ENCODE measurements around the gene GDPD5.

DNA sequence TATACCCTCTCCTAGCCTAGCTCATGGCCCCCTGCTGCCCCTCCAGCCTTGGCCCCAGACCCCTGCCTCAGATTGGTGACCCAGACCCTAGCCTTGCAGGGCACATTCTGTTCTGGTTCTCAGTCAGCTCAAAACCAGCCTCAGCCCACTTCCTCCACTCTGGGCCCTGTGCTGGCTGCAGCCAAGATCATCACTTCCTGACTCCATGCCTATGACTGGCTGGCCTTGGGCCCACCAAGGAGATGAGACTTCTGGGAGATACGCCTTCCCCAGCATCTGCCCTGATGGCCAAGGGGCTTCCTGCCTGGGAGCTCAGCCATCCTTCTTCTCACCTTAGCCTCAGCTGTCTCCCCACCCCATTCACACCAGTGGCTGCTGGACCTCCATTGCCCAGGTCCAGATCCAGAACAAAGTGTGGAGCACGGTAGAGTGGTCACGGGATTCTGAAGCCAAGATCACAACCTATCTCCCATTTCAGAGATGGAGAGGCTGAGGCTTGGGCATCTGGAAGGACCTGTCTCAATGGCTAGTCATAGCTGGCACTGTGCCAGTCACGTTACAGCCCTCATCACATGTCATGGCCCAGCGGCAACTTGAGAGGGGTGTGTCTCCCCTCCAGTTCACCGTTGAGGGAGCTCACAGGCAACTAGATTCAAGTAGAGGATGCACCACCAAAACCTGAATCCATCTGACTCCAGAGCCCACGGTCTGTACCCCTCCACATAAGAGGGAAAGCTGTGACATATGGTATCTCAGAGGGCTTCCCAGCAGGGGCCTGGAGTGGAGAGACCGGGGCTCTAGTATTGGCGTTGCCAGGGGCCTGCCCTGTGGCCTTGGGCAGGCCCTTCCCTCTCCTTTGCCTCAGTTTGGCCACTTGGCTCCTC is 49.7 kb downstream of the GDPD5 start:
- no peak for TF ChIP-seq EZH2 (IDR thresholded peaks at IDR 0.05; ENCODE audit: borderline replicate concordance, low read length)
- TF ChIP-seq, protein P1, sequence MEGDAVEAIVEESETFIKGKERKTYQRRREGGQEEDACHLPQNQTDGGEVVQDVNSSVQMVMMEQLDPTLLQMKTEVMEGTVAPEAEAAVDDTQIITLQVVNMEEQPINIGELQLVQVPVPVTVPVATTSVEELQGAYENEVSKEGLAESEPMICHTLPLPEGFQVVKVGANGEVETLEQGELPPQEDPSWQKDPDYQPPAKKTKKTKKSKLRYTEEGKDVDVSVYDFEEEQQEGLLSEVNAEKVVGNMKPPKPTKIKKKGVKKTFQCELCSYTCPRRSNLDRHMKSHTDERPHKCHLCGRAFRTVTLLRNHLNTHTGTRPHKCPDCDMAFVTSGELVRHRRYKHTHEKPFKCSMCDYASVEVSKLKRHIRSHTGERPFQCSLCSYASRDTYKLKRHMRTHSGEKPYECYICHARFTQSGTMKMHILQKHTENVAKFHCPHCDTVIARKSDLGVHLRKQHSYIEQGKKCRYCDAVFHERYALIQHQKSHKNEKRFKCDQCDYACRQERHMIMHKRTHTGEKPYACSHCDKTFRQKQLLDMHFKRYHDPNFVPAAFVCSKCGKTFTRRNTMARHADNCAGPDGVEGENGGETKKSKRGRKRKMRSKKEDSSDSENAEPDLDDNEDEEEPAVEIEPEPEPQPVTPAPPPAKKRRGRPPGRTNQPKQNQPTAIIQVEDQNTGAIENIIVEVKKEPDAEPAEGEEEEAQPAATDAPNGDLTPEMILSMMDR (IDR thresholded peaks at IDR 0.05; ENCODE audit: low read length): no peak
